CD4-positive, alpha-beta T cell treated with Interleukin-1 beta for 1 hour (primary cell): ENCODE data around the gene CRIM1.

Source experiments
- DNase-seq, 2 donors: peaks; one replicate each; pipeline ENCODE4 v3.0.0-alpha.2; 2020 to 2022

The CRIM1 gene

DNA sequence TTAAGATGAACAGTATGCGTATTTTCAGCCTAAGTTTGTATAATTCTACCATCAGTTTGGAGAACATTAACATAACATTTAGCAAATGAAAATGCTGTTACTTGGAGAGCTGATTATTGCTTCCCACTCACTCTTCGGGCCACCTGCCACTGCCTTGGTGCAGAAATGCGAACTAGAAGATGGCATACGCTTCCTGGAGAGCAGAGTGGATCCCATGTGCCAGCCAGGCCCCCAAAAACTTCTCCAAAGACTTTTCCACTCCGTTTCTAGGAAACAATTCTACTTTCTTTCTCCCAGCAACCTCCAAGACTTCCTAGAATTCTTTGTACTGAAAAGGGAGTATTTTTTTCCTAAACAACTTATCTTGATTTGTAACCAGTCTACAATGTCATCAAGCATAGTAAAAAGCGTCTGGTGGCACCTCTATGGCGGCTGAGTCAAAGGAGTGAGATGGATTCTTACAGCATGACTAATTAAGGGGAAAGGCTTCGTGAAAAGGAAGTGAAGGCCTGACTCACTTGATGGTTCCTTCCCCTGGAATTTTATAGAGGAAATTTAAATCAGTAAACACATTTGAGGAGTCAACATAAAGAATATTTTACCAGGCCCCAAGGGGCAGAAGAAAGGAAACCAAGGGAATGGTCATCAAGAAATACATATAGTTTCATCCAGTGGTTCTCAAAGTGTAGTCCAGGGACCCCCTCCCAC lies 205.8 kb downstream of the CRIM1 start:
- no peak for DNase-seq

- no peak for DNase-seq
These were observed 206.7 kb downstream of the CRIM1 start for GRCh38 chr2:36562240-36562639.

GRCh38 chr2:36562973-36563532 lies 207.5 kb downstream of the CRIM1 start:
- no peak for DNase-seq

DNA sequence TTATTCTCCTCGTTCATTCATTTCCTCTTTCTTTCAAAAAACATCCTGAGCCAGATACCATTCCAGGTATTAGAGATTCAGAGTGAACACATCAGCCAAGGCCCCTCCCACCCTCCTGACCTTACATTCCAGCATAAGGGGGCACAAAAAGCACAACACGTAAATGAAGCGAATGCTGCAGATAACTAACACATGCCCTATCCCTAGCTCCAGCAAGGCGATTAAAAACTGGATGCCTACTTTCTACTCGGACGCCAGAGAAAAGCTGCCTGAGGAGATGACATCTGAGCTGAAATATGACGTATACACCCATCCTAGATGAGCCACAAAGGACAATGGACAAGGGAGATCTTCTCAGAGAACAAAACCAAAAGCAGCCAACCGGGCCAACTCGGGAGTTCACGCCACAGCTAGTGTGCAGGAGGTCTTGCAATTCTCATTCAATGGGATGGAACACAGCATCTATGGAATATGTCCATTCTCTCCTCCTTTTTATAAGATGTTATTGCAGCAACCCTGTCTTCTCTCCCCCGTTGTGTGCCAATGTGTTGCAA lies 208.9 kb downstream of the CRIM1 start:
- no peak for DNase-seq

GRCh38 chr2:36565712-36566111 lies 210.1 kb downstream of the CRIM1 start:
- no peak for DNase-seq

DNA sequence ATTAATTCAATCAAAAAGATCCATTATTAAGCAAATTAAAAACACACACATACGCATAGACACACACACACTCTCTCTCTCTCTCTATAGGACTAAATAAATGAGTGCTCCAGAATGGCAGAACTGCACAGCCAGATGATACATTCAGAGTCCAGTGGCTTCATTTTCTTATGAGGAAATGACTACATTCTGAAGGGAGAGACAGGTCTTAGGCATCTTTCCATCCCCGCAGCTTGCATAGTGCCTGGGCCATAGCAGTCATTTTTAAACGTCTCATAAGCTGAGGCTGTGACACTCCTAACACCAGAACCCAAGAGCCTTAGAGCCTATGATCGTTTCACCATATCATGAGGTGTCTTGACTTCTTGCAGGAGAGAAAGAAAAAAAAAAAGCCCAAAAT lies 211.3 kb downstream of the CRIM1 start:
- DNase-seq = no peak

GRCh38 chr2:36567711-36568408 lies 212.3 kb downstream of the CRIM1 start:
- DNase-seq = no peak

DNA sequence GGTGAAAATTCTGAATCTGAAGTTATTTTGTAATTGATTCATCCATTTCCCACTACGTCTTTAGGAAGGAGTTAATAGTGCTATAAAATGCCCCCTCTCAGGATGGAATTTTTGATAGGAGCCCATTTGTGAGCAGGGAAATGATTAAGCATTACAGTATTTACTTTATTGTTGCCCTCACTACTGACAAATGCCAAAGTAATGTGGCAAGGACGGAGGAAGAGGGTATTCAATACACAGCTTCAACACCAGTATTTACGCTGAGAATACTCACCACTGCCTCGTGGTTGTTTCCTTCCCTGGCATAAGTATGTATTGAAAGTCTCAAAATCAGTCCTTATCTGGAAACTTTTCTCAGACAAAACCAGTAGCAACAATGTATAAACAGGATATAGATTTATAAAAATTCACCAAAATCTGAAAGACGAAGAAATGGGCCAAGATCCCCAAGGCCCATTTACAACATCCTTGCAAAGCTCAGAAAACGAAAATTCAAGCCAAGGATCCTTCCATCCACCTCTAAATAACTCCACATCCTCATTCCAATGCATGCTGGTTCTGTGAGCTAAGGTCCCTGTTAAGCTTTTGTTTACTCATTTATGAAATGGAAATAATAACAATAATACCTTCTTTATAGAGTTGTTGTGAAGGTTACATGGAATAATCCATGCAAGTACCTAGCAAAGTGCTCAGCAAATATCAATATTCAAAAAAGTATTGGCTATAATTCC lies 213.1 kb downstream of the CRIM1 start:
- no peak for DNase-seq

DNA sequence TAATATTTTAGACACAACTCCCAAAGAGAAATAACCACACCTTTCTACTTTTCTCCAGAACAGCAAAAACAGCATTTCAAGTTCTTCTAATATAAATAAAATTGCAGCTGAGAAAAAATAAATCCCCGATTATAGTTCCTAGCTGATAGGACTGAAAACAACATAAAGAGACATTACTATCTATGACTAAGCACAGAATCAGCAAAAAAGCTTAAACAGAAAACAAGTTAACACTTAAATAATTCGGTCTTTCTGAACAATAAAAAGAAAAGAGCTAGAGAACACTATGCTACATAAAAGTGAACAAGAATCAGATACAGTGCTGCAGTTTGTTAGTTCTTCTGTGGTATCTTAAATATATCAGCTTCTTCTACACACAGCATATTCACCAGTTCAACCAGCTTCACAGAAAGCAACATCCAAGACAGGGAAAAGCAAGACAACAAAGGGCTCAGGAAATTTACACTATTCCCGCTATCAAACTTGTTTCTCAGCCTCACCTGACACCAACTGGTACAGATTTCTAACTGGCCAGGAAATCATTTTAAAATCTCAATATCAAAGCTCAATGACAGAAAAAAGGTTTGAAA lies 213.8 kb downstream of the CRIM1 start:
- DNase-seq = no peak

DNA sequence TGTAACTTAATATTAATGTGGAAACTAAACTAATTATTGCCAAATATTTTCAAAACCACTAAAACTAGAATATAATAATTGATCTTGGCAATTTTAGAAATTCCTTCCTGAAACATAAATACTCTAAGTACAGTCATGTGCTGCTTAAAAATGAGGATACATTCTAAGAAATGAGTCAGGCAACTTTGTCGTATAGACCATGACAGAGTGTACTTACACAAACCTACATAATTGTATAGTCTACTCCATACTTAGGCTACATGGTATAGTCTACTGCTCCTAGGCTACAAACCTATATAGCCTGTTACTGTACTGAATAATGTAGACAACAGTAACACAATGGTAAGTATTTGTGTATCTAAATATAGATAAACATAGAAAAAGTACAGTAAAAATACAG lies 214.8 kb downstream of the CRIM1 start:
- no peak for DNase-seq

- DNase-seq = no peak
These were observed 216.6 kb downstream of the CRIM1 start for GRCh38 chr2:36572054-36572718.

DNA sequence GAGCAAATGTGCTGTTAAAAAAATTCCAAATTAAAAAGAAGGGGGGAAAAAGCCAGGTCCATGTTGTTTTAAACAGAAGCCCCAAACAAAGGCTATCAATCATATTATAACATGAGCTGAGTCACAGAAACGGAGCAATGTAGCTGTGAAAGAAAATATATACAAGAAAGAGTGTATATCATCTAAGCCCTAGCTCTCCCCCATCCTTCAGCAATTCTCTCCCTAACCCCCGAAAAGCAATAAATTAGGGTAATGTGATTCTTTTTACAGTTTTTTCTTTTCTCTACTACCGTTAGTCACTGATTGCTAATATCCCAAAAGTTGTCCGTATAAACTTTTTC lies 217.1 kb downstream of the CRIM1 start:
- DNase-seq = no peak

- no peak for DNase-seq
These were observed 217.6 kb downstream of the CRIM1 start for GRCh38 chr2:36573165-36573564.

- DNase-seq = no peak
These were observed 219.0 kb downstream of the CRIM1 start for GRCh38 chr2:36574560-36574959.

- no peak for DNase-seq
These were observed 222.3 kb downstream of the CRIM1 start for GRCh38 chr2:36577884-36578283.

- DNase-seq = no peak
These were observed 223.0 kb downstream of the CRIM1 start for GRCh38 chr2:36578343-36579296.

DNA sequence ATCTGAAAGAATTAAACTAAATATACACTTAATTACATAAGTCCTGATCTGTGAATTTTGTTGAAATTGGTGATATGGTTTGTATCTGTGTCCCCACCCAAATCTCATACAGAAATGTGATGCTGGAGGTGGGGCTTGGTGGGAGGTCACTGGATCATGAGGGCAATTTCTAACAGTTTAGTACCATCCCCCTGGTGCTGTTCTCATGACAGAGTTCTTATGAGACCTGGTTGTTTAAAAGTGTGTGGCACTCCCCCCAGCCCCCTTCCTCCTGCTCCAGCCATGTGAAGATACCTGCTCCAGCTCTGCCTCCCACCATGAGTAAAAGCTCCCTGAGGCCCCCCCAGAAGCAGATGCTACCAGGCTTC lies 223.7 kb downstream of the CRIM1 start:
- DNase-seq = no peak

- DNase-seq = no peak
These were observed 227.0 kb downstream of the CRIM1 start for GRCh38 chr2:36582538-36582937.

DNA sequence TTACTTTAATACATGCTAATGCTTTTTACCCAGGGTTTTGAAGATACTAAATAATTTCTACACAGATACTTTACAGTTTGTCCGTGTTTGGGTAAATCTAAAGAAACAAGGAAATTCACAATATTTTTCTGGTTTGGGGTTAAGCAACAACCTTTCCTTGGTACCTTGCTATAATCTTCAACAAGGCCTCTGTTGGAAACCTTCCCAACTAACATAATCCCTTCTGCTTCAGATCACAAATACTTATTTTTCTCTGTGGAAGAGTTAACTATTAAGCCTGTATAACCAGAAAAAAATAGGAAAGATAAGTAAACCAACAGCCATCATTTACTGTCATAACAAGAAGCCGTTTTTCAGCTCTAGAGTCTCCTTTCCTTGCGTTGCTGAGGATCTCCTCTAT lies 227.4 kb downstream of the CRIM1 start:
- no peak for DNase-seq

GRCh38 chr2:36584148-36584794 lies 228.7 kb downstream of the CRIM1 start:
- DNase-seq = no peak

GRCh38 chr2:36586672-36587071 lies 231.1 kb downstream of the CRIM1 start:
- no peak for DNase-seq
